Mesenchymal stem cell (in vitro differentiated cells and primary cell): ENCODE results near the gene BRD9.

Experiments used
- DNase-seq: peaks from one replicate; pipeline ENCODE4 v3.0.0-alpha.2; 2013
- H2AFZ ChIP-seq: one replicate; pipeline ENCODE4 v1.6.1; 2013; ENCODE audit warnings: low read depth, mild to moderate bottlenecking, control low read depth, inconsistent platforms, low read length, moderate library complexity
- H2AK5ac ChIP-seq: 2 replicates; pipeline ENCODE4 v1.6.1; 2013; ENCODE audit warnings: low read length, moderate library complexity, mild to moderate bottlenecking, inconsistent platforms; ENCODE audit not compliant: severe bottlenecking
- H2BK120ac ChIP-seq: one replicate; pipeline ENCODE4 v1.6.1; 2013; ENCODE audit warnings: low read depth, mild to moderate bottlenecking, inconsistent platforms, low read length, moderate library complexity
- H2BK12ac ChIP-seq, 2 experiments: one replicate each; pipeline ENCODE4 v1.6.1; 2013; ENCODE audit warnings: inconsistent platforms in 2 of 2, low read length in 2 of 2, mild to moderate bottlenecking in 2 of 2, moderate library complexity in 2 of 2, control low read depth in 1 of 2
- H2BK15ac ChIP-seq: one replicate; pipeline ENCODE4 v1.6.1; 2013; ENCODE audit warnings: mild to moderate bottlenecking, low read depth, inconsistent platforms; ENCODE audit not compliant: poor library complexity, severe bottlenecking
- H2BK5ac ChIP-seq: 2 replicates; pipeline ENCODE4 v1.6.1; 2013; ENCODE audit warnings: low read depth, mild to moderate bottlenecking, low read length, control low read depth, inconsistent platforms; ENCODE audit not compliant: poor library complexity, severe bottlenecking
- H3K14ac ChIP-seq, 2 experiments: one replicate each; pipeline ENCODE4 v1.6.1; 2013; ENCODE audit warnings: inconsistent platforms in 2 of 2, low read length in 2 of 2, control low read depth in 1 of 2, mild to moderate bottlenecking in 1 of 2, moderate library complexity in 1 of 2
- H3K18ac ChIP-seq, 2 experiments: one replicate each; pipeline ENCODE4 v1.6.1; 2013; ENCODE audit warnings: inconsistent platforms in 2 of 2, low read length in 2 of 2, control low read depth in 1 of 2, low read depth in 1 of 2, mild to moderate bottlenecking in 1 of 2
- H3K23ac ChIP-seq, 2 experiments: one replicate each; pipeline ENCODE4 v1.6.1; 2013; ENCODE audit warnings: inconsistent platforms in 2 of 2, low read length in 2 of 2, mild to moderate bottlenecking in 2 of 2, moderate library complexity in 2 of 2, control low read depth in 1 of 2
- H3K27ac ChIP-seq: 2 replicates; pipeline ENCODE4 v1.5.1; 2013; ENCODE audit warnings: mild to moderate bottlenecking, moderate library complexity, low read length, control low read depth, inconsistent platforms; ENCODE audit not compliant: poor library complexity, severe bottlenecking
- H3K27me3 ChIP-seq, 2 experiments: 2 replicates each; pipeline versions ENCODE4 v1.6.1 to v1.7.0; 2013; ENCODE audit warnings: low read length in 2 of 2, mild to moderate bottlenecking in 2 of 2, moderate library complexity in 2 of 2, control low read depth in 1 of 2, inconsistent platforms in 1 of 2; ENCODE audit not compliant: control insufficient read depth in 1 of 2, insufficient read depth in 1 of 2
- H3K36me3 ChIP-seq, 2 experiments: 2 replicates each; pipeline versions ENCODE4 v1.6.1 to v1.7.0; 2013; ENCODE audit warnings: low read length in 2 of 2, control low read depth in 1 of 2, inconsistent platforms in 1 of 2, low read depth in 1 of 2, mild to moderate bottlenecking in 1 of 2; ENCODE audit not compliant: insufficient read depth in 2 of 2, control insufficient read depth in 1 of 2
- H3K4ac ChIP-seq, 2 experiments: one replicate each; pipeline ENCODE4 v1.6.1; 2013; ENCODE audit warnings: inconsistent platforms in 2 of 2, low read length in 2 of 2, mild to moderate bottlenecking in 2 of 2, moderate library complexity in 2 of 2, control low read depth in 1 of 2, low read depth in 1 of 2
- H3K4me1 ChIP-seq: 2 replicates; pipeline ENCODE4 v1.6.1; 2013; ENCODE audit warnings: low read depth, low read length, control low read depth; ENCODE audit not compliant: control insufficient read depth, insufficient read depth
- H3K4me2 ChIP-seq: 2 replicates; pipeline ENCODE4 v1.6.1; 2013; ENCODE audit warnings: low read length, mild to moderate bottlenecking, inconsistent platforms; ENCODE audit not compliant: poor library complexity, severe bottlenecking
- H3K4me3 ChIP-seq, 2 experiments: 2 replicates each; pipeline versions ENCODE4 v1.5.1 to v1.7.0; 2013; ENCODE audit warnings: low read length in 2 of 2, mild to moderate bottlenecking in 2 of 2, control low read depth in 1 of 2, low read depth in 1 of 2; ENCODE audit not compliant: insufficient read depth in 1 of 2
- H3K79me1 ChIP-seq: replicated peaks from 2 replicates; pipeline ENCODE4 v1.6.1; 2013; ENCODE audit warnings: mild to moderate bottlenecking, control low read depth, low read length, inconsistent platforms; ENCODE audit not compliant: poor library complexity, severe bottlenecking
- H3K9ac ChIP-seq: 2 replicates; pipeline ENCODE4 v1.7.0; 2013; ENCODE audit warnings: mild to moderate bottlenecking, low read length, moderate library complexity
- H3K9me3 ChIP-seq: 2 replicates; pipeline ENCODE4 v1.7.0; 2013; ENCODE audit warnings: mild to moderate bottlenecking, low read length; ENCODE audit not compliant: control insufficient read depth
- H4K8ac ChIP-seq: one replicate; pipeline ENCODE4 v1.6.1; 2013; ENCODE audit warnings: inconsistent platforms, mild to moderate bottlenecking, low read length, moderate library complexity
- H4K91ac ChIP-seq: one replicate; pipeline ENCODE4 v1.6.1; 2013; ENCODE audit warnings: mild to moderate bottlenecking, low read length, inconsistent platforms
- WGBS: methylation state at CpG from one replicate; pipeline ENCODE4 v1.1.7; 2013; ENCODE audit warnings: mixed read lengths; 5-methylcytosine and 5-hydroxymethylcytosine counted together

The BRD9 gene

DNA sequence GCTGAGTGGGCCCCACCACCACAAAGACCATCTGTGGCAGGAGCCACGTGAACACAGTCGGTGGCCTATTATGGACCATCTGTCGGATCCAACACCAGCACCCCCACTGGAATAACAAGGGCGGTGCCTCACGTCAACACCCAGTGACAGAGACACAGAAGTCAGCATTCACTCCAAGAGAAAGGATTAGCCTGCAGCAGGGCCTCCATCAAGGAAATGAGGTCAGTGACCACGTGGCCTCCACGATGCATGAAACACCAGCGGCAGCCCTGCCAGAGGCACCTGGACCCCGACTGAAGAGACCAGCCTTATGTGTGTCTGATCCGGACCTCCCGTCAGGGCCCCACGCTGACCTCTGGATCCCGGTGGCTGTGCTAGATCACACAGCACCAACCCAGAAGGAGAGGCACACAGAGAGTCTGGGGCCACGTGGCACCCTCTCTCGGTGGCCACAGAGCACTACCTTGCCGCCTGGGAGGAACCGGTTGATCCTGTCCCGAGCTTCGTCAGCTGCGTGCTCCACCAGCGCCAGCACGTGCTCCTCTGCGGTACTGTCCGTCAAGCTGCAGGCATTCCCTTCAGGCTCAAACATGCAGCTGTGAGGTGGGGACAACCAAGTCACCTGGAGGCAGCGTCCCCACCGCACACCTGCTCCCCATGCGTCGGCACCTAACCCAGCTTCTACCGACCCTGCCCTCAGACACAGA, 9.0 kb downstream of the BRD9 start:
- no peak for DNase-seq
- no peak overlapping the region for H2BK12ac ChIP-seq
- H2BK120ac ChIP-seq, result no peak overlapping the region
- no peak overlapping the region for H3K4me3 ChIP-seq
- no peaks in the 10 kb centered on the region for H3K27me3 ChIP-seq
- H3K79me1 ChIP-seq, result peaks cover 44% of the 10 kb centered on the region
- H4K91ac ChIP-seq, result no peak overlapping the region
- H2AFZ ChIP-seq, result no peak overlapping the region
- no peak overlapping the region for H3K4ac ChIP-seq
- H3K4me1 ChIP-seq, result peaks cover 4% of the 10 kb centered on the region
- H3K23ac ChIP-seq, result no peak overlapping the region
- no peak overlapping the region for H3K14ac ChIP-seq
- H3K9ac ChIP-seq, result no peak overlapping the region
- H3K27ac ChIP-seq, result no peak overlapping the region
- no peak overlapping the region for H2BK5ac ChIP-seq
- H2BK15ac ChIP-seq, result no peak overlapping the region
- WGBS, result 93% methylated on average over 29 of the region's 29 CpGs
- no peak overlapping the region for H3K18ac ChIP-seq
- no peak overlapping the region for H2AK5ac ChIP-seq
- no peak overlapping the region for H4K8ac ChIP-seq
- no peaks in the 10 kb centered on the region for H3K9me3 ChIP-seq
- peaks cover 76 to 83% of the 10 kb centered on the region in 2 experiments for H3K36me3 ChIP-seq
- H3K4me2 ChIP-seq, result no peak overlapping the region

DNA sequence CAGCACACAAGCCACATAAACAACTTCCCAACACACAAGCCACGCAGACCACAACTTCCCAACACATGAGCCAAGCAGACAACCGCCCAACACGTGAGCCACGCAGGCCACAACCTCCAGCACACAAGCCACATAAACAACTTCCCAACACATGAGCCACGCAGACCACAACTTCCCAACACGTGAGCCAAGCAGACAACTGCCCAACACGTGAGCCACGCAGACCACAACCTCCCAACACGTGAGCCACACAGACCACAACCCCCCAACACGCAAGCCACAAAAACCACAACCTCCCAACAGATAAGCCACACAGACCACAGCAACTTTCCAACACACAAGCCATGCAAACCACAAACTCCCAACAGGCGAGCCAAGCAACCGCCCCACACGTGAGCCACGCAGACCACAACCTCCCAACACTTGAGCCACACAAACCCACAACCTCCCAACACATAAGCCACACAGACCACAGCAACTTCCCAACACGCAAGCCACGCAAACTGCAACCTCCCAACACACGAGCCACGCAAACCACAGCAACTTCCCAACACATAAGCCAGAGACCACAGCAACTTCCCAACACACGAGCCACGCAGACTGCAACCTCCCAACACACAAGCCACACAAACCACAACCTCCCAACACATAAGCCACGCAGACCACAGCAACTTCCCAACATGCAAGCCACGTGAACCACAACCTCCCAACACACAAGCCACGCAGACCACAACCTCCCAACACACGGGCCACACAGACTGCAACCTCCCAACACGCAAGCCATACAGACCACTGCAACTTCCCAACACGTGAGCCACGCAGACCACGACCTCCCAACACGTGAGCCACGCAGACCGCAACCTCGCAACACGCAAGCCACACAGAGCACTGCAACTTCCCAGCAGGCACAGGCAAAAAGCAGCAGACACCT, 10.1 kb downstream of the BRD9 start:
- no peak overlapping the region for H3K4me3 ChIP-seq
- H4K8ac ChIP-seq, result no peak overlapping the region
- H2AK5ac ChIP-seq, result no peak overlapping the region
- H3K18ac ChIP-seq, result no peak overlapping the region
- no peak overlapping the region for H3K4ac ChIP-seq
- H2BK120ac ChIP-seq, result no peak overlapping the region
- H2BK5ac ChIP-seq, result no peak overlapping the region
- no peak for DNase-seq
- H2AFZ ChIP-seq, result no peak overlapping the region
- H3K27ac ChIP-seq, result no peak overlapping the region
- no peak overlapping the region for H3K9ac ChIP-seq
- peaks cover 77 to 80% of the 10 kb centered on the region in 2 experiments for H3K36me3 ChIP-seq
- H3K79me1 ChIP-seq, result peaks cover 46% of the 10 kb centered on the region
- no peak overlapping the region for H3K23ac ChIP-seq
- no peaks in the 10 kb centered on the region for H3K9me3 ChIP-seq
- H3K4me2 ChIP-seq, result no peak overlapping the region
- H3K4me1 ChIP-seq, result peaks cover 4% of the 10 kb centered on the region
- no peaks in the 10 kb centered on the region for H3K27me3 ChIP-seq
- no peak overlapping the region for H3K14ac ChIP-seq
- H2BK12ac ChIP-seq, result peak overlapping the region in 1 of 2 experiments; percentile 18
- 98% methylated on average over 33 of the region's 33 CpGs for WGBS
- H4K91ac ChIP-seq, result no peak overlapping the region
- H2BK15ac ChIP-seq, result no peak overlapping the region

DNA sequence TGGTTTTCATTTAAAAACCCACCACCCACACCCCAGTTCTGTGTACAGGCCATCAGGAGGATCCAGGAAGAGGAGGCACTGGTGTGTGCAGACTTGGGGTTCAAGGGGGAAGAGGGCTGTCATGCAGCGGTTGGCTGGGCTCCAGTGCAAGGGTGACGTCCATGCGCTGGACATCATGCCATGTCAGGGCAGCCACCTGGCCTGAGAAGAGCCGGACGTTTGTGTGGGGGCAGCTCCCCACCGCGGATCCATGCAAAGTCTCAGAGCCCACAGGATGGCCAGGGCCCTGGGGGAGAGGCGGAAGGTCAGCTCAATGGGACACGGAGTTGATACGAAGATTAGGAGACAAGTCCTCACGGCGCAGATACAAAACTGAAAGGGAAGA, 11.1 kb downstream of the BRD9 start:
- peaks cover 52% of the 10 kb centered on the region for H3K79me1 ChIP-seq
- H3K23ac ChIP-seq, result no peak overlapping the region
- H3K27me3 ChIP-seq, result no peaks in the 10 kb centered on the region
- H2BK15ac ChIP-seq, result no peak overlapping the region
- H3K18ac ChIP-seq, result no peak overlapping the region
- no peak for DNase-seq
- no peak overlapping the region for H2AK5ac ChIP-seq
- no peak overlapping the region for H3K9ac ChIP-seq
- H3K14ac ChIP-seq, result no peak overlapping the region
- no peak overlapping the region for H2BK12ac ChIP-seq
- no peak overlapping the region for H2BK120ac ChIP-seq
- H3K4me3 ChIP-seq, result no peak overlapping the region
- H3K9me3 ChIP-seq, result no peaks in the 10 kb centered on the region
- no peak overlapping the region for H3K4me2 ChIP-seq
- 95% methylated on average over 12 of the region's 12 CpGs for WGBS
- no peak overlapping the region for H3K27ac ChIP-seq
- peaks cover 4% of the 10 kb centered on the region for H3K4me1 ChIP-seq
- no peak overlapping the region for H4K91ac ChIP-seq
- peaks cover 77 to 80% of the 10 kb centered on the region in 2 experiments for H3K36me3 ChIP-seq
- H2AFZ ChIP-seq, result no peak overlapping the region
- no peak overlapping the region for H2BK5ac ChIP-seq
- no peak overlapping the region for H4K8ac ChIP-seq
- no peak overlapping the region for H3K4ac ChIP-seq

DNA sequence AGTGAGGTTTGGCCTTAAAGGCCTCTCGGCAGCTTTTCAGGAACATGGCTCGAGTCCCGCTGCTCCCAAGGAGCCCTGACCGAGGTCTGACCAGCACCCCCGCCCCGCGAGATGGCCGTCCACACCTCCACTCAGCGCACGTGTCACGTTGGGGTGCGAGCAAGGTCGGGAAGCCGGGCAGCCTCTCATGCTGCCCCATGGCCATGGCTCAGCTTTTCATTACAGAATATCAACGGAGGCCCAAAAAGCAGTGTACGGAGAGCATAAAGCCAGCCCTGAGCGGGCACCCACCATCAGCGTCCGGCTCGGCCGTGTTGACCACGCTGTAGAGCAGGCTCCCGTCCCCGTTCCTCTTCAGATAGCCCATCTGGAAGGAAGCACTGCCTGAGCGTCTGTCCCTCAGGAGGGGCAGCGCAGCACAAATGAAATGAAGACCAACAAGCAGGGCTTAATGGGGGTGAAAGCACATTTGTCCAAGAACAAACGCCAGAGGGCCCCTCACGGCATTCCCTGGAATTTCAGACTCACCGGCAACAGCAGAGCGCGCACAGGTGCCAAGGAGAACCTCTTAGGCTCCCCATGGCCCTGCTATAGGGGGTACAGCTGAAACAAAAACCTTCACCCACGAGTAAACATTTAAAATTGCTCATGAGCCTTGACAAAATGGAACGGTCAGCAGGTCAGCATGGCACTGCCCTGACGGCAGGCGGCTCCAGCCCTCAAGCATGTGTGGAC, 11.6 kb downstream of the BRD9 start:
- 97% methylated on average over 35 of the region's 35 CpGs for WGBS

More for the DNA sequence above, 11.6 kb downstream of the BRD9 start:
- no peak overlapping the region for H3K4me3 ChIP-seq
- no peak overlapping the region for H3K4me2 ChIP-seq
- no peak overlapping the region for H3K14ac ChIP-seq
- no peak for DNase-seq
- H4K91ac ChIP-seq, result no peak overlapping the region
- no peak overlapping the region for H3K4ac ChIP-seq
- no peak overlapping the region for H3K18ac ChIP-seq
- H3K4me1 ChIP-seq, result peaks cover 4% of the 10 kb centered on the region
- H3K79me1 ChIP-seq, result peaks cover 51% of the 10 kb centered on the region
- H2AK5ac ChIP-seq, result no peak overlapping the region
- no peak overlapping the region for H3K9ac ChIP-seq
- peaks cover 77 to 80% of the 10 kb centered on the region in 2 experiments for H3K36me3 ChIP-seq
- H2BK120ac ChIP-seq, result no peak overlapping the region
- no peak overlapping the region for H3K23ac ChIP-seq
- H2BK12ac ChIP-seq, result no peak overlapping the region
- H2AFZ ChIP-seq, result no peak overlapping the region
- no peaks in the 10 kb centered on the region for H3K27me3 ChIP-seq
- no peak overlapping the region for H2BK15ac ChIP-seq
- H4K8ac ChIP-seq, result no peak overlapping the region
- no peak overlapping the region for H3K27ac ChIP-seq
- H3K9me3 ChIP-seq, result no peaks in the 10 kb centered on the region
- H2BK5ac ChIP-seq, result no peak overlapping the region
